Activated naive CD4-positive, alpha-beta T cell treated with anti-CD3 and anti-CD28 coated beads, Interleukin-2, amount 10 ng/mL, durations not matched to agents 7 days and 5 days (primary cell): ENCODE data around the gene MAPK12.

Source experiments
- CTCF ChIA-PET: fragments of 350-600 bp; sonication (Branson Sonifier 250); formaldehyde crosslinking; loops from one replicate; lab custom pipeline; 2021; ENCODE audit warnings: antibody characterized with exemption; lab: Charles Lee
- DNase-seq: peaks from one replicate; pipeline ENCODE4 v3.0.0-alpha.2; 2020
- H3K27ac Mint-ChIP-seq: one replicate; pipeline ENCODE4 v1.8.0; 2021; ENCODE audit warnings: mild to moderate bottlenecking, moderate library complexity, mixed read lengths
- H3K27me3 Mint-ChIP-seq: one replicate; pipeline ENCODE4 v1.8.0; 2021; ENCODE audit warnings: mild to moderate bottlenecking, mixed read lengths
- H3K36me3 Mint-ChIP-seq: one replicate; pipeline ENCODE4 v1.8.0; 2021; ENCODE audit warnings: mixed read lengths
- H3K4me1 Mint-ChIP-seq: one replicate; pipeline ENCODE4 v1.8.0; 2021; ENCODE audit warnings: mixed read lengths
- H3K4me3 Mint-ChIP-seq: one replicate; pipeline ENCODE4 v1.8.0; 2021; ENCODE audit warnings: mild to moderate bottlenecking, moderate library complexity, mixed read lengths
- H3K9me3 Mint-ChIP-seq: one replicate; pipeline ENCODE4 v1.8.0; 2021; ENCODE audit warnings: mixed read lengths

The MAPK12 gene

GRCh38 chr22:50242406-50242949 is 19.0 kb downstream of the MAPK12 start:
- H3K36me3 Mint-ChIP-seq: peaks cover 19% of the 10 kb centered on the region
- H3K4me1 Mint-ChIP-seq: peaks cover 47% of the 10 kb centered on the region
- H3K27me3 Mint-ChIP-seq: no peaks in the 10 kb centered on the region
- peak overlapping the region; percentile 60 for H3K27ac Mint-ChIP-seq
- CTCF ChIA-PET: interaction anchor here (0.7 to 2.9 kb wide), 4 partner anchors 8 to 378 kb away, joined by 3 to 15 read pairs (median 9); partner anchors contain the start of gene HDAC10
- no peak for DNase-seq
- H3K4me3 Mint-ChIP-seq: peak overlapping the region; percentile 97
- H3K9me3 Mint-ChIP-seq: no peaks in the 10 kb centered on the region

- Mint-ChIP-seq H3K4me3 (no peak overlapping the region), H3K27me3 (no peaks in the 10 kb centered on the region), H3K36me3 (peaks cover 27% of the 10 kb centered on the region), H3K27ac (no peak overlapping the region), H3K9me3 (peaks cover 9% of the 10 kb centered on the region), H3K4me1 (peaks cover 28% of the 10 kb centered on the region)
- DNase-seq: no peak
- CTCF ChIA-PET: interaction anchor here (0.8 to 2.4 kb wide), 3 partner anchors 18 to 259 kb away, joined by 3 to 9 read pairs (median 3); no protein-coding TSS in a partner anchor
These were observed 22.7 kb downstream of the MAPK12 start for GRCh38 chr22:50238755-50239154.

- H3K4me1 Mint-ChIP-seq: peaks cover 10% of the 10 kb centered on the region
- no peak overlapping the region for H3K4me3 Mint-ChIP-seq
- no peaks in the 10 kb centered on the region for H3K27me3 Mint-ChIP-seq
- CTCF ChIA-PET: interaction anchor here (1.3 kb wide), 2 partner anchors 10 to 105 kb away, joined by 3 to 5 read pairs; no protein-coding TSS in a partner anchor
- peaks cover 9% of the 10 kb centered on the region for H3K9me3 Mint-ChIP-seq
- H3K27ac Mint-ChIP-seq: no peak overlapping the region
- DNase-seq: peak; percentile 43
- H3K36me3 Mint-ChIP-seq: peaks cover 31% of the 10 kb centered on the region
These were observed 24.6 kb downstream of the MAPK12 start for GRCh38 chr22:50236731-50237409.

- no peaks in the 10 kb centered on the region for H3K27me3 Mint-ChIP-seq
- CTCF ChIA-PET: interaction anchor here (1.3 kb wide), 1 partner anchor 8 kb away, joined by 4 read pairs; no protein-coding TSS in a partner anchor
These were observed 28.3 kb downstream of the MAPK12 start for GRCh38 chr22:50233223-50233622.

GRCh38 chr22:50232481-50233151 is 28.9 kb downstream of the MAPK12 start:
- Mint-ChIP-seq H3K36me3 (peaks cover 36% of the 10 kb centered on the region), H3K4me1 (no peaks in the 10 kb centered on the region), H3K27me3 (no peaks in the 10 kb centered on the region), H3K4me3 (no peak overlapping the region), H3K9me3 (peaks cover 9% of the 10 kb centered on the region), H3K27ac (no peak overlapping the region)
- DNase-seq: no peak
- CTCF ChIA-PET: interaction anchor here (1.3 kb wide), 1 partner anchor 9 kb away, joined by 4 read pairs; no protein-coding TSS in a partner anchor

More at GRCh38 chr22:50233223-50233622, 28.3 kb downstream of the MAPK12 start:
- Mint-ChIP-seq H3K36me3 (peaks cover 39% of the 10 kb centered on the region), H3K4me3 (no peak overlapping the region), H3K27ac (no peak overlapping the region), H3K9me3 (peaks cover 9% of the 10 kb centered on the region), H3K4me1 (no peaks in the 10 kb centered on the region)
- no peak for DNase-seq

- H3K4me1 Mint-ChIP-seq: no peaks in the 10 kb centered on the region
- no peak overlapping the region for H3K27ac Mint-ChIP-seq
- no peak for DNase-seq
- H3K36me3 Mint-ChIP-seq: peaks cover 24% of the 10 kb centered on the region
- H3K4me3 Mint-ChIP-seq: no peak overlapping the region
- CTCF ChIA-PET: no interaction called here
- H3K9me3 Mint-ChIP-seq: no peaks in the 10 kb centered on the region
- H3K27me3 Mint-ChIP-seq: no peaks in the 10 kb centered on the region
These were observed 32.1 kb downstream of the MAPK12 start for GRCh38 chr22:50229370-50229769.

GRCh38 chr22:50228366-50228765 is 33.1 kb downstream of the MAPK12 start:
- Mint-ChIP-seq H3K4me3 (no peak overlapping the region), H3K36me3 (peaks cover 27% of the 10 kb centered on the region), H3K4me1 (no peaks in the 10 kb centered on the region), H3K9me3 (no peaks in the 10 kb centered on the region), H3K27ac (no peak overlapping the region), H3K27me3 (no peaks in the 10 kb centered on the region)
- no peak for DNase-seq
- CTCF ChIA-PET: no interaction called here

GRCh38 chr22:50227579-50228215 is 33.8 kb downstream of the MAPK12 start:
- Mint-ChIP-seq H3K4me1 (no peaks in the 10 kb centered on the region), H3K4me3 (no peak overlapping the region), H3K27ac (no peak overlapping the region), H3K9me3 (no peaks in the 10 kb centered on the region), H3K36me3 (peaks cover 27% of the 10 kb centered on the region), H3K27me3 (no peaks in the 10 kb centered on the region)
- CTCF ChIA-PET: interaction anchor here (1.4 kb wide), 1 partner anchor 10 kb away, joined by 3 read pairs; no protein-coding TSS in a partner anchor
- DNase-seq: no peak

GRCh38 chr22:50226875-50227165 is 34.7 kb downstream of the MAPK12 start:
- no peaks in the 10 kb centered on the region for H3K27me3 Mint-ChIP-seq
- no peak overlapping the region for H3K4me3 Mint-ChIP-seq
- no peak overlapping the region for H3K27ac Mint-ChIP-seq
- no peaks in the 10 kb centered on the region for H3K4me1 Mint-ChIP-seq
- DNase-seq: no peak
- no peaks in the 10 kb centered on the region for H3K9me3 Mint-ChIP-seq
- H3K36me3 Mint-ChIP-seq: peaks cover 29% of the 10 kb centered on the region
- CTCF ChIA-PET: interaction anchor here (1.4 kb wide), 1 partner anchor 10 kb away, joined by 3 read pairs; no protein-coding TSS in a partner anchor

GRCh38 chr22:50226063-50226874 is 35.2 kb downstream of the MAPK12 start:
- H3K4me3 Mint-ChIP-seq: no peak overlapping the region
- no peaks in the 10 kb centered on the region for H3K9me3 Mint-ChIP-seq
- H3K36me3 Mint-ChIP-seq: peaks cover 29% of the 10 kb centered on the region
- DNase-seq: no peak
- CTCF ChIA-PET: interaction anchor here (1.4 kb wide), 1 partner anchor 11 kb away, joined by 3 read pairs; no protein-coding TSS in a partner anchor
- H3K4me1 Mint-ChIP-seq: no peaks in the 10 kb centered on the region
- no peaks in the 10 kb centered on the region for H3K27me3 Mint-ChIP-seq
- no peak overlapping the region for H3K27ac Mint-ChIP-seq

GRCh38 chr22:50225200-50225969 is 36.1 kb downstream of the MAPK12 start:
- no peak for DNase-seq
- H3K27ac Mint-ChIP-seq: no peak overlapping the region
- CTCF ChIA-PET: no interaction called here
- peaks cover 34% of the 10 kb centered on the region for H3K36me3 Mint-ChIP-seq
- no peaks in the 10 kb centered on the region for H3K4me1 Mint-ChIP-seq
- no peaks in the 10 kb centered on the region for H3K9me3 Mint-ChIP-seq
- H3K27me3 Mint-ChIP-seq: no peaks in the 10 kb centered on the region
- H3K4me3 Mint-ChIP-seq: no peak overlapping the region

GRCh38 chr22:50224071-50224470 is 37.4 kb downstream of the MAPK12 start:
- Mint-ChIP-seq H3K27ac (no peak overlapping the region), H3K36me3 (peaks cover 38% of the 10 kb centered on the region), H3K4me3 (no peak overlapping the region), H3K9me3 (no peaks in the 10 kb centered on the region), H3K4me1 (no peaks in the 10 kb centered on the region), H3K27me3 (no peaks in the 10 kb centered on the region)
- CTCF ChIA-PET: interaction anchor here (1.5 kb wide), 1 partner anchor 9 kb away, joined by 4 read pairs; no protein-coding TSS in a partner anchor
- DNase-seq: no peak

- Mint-ChIP-seq H3K27me3 (no peaks in the 10 kb centered on the region), H3K27ac (no peak overlapping the region), H3K9me3 (no peaks in the 10 kb centered on the region), H3K4me1 (no peaks in the 10 kb centered on the region), H3K4me3 (no peak overlapping the region), H3K36me3 (peaks cover 36% of the 10 kb centered on the region)
- CTCF ChIA-PET: no interaction called here
- no peak for DNase-seq
These were observed 39.0 kb downstream of the MAPK12 start for GRCh38 chr22:50222508-50222907.
